Muscle of back (tissue), 11 donors: ENCODE measurements around the gene PDE5A. TPM values are rescaled to one million over a fixed set of nuclear protein-coding genes. Genes with fewer than 3 reads are reported as not detected.

Experiments used
- DNase-seq, 3 donors: peaks; one replicate each; pipeline versions ENCODE4 v3.0.0 to v3.0.0-alpha.2; 2013
- polyA plus RNA-seq, 10 donors: library from polyadenylated mRNA; unstranded; fragments of 120-200 nt; gene quantifications; one replicate each; pipeline ENCODE4 v1.2.1, GENCODE V29; 2013; ENCODE audit not compliant: insufficient read length in 10 of 10

The PDE5A gene
- polyA plus RNA-seq, 10 donors = 15.6 to 31.0 (median 19.5) TPM

DNA sequence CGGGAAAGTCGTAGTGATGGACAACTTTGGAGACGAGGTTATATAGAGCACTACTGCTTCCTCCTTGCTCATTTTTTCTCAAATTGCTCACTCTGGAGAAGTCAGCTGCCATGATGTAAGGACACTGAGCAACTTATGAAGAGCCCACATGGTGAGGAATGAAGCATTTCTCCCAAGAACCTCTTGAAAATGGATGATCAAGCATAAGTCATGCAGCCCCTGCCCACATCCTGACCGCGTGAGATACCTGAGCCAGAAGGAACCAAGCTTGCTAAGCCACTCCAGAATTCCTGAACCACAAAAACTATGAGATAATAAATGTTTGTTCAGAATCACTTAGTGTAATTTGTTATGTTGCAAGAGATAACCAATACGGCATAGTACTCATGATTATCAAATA, 42.8 kb downstream of the PDE5A start:
- no peak for DNase-seq

DNA sequence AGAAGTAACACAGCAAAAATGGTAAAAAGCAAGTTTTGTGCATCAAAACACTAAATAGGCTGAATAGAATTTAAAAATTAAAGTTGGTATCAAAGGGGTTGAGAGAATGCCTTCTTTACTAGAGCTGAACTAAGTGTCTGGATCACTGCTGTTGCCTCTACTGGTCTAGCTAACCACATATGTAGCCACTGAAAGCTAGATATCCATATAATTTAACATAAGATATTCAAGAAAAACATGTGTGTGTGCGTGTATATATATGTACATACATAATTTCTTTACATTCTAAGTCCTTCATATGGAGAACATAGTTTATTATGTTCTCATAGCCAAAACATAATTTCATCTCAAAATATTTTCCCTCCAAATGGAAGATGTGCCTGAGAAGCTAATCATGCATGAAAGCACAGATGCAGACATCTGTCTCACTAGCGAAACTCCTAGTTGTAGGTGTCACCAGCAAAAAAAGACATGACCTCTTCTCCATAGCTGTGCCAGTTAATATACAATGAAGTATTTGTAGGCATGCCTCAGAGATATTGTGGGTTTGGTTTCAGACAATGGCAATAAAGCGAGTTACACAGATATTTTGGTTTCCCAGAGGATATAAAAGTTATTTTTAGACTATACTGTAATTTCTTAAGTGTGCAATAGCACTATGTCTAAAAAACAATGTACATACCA, 47.3 kb downstream of the PDE5A start:
- no peak for DNase-seq

DNA sequence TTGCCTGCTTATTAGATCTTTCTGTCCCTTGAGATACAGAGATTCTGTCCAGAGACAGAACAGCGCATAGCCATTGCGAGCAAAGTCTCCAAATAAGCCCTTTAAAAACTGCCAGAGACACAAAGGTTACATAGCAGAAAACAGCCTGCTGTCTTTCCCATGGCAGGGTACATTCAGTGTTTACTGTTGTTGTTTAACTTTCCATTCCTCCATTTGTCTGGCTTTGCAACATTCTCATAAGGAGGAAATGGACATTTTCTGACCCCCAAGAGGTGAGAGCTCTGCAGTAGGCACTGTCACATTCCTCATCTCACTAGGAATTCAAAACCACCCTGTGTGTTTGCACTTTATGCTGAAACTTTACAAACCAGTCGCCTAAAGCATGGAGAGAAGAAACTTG, 48.3 kb downstream of the PDE5A start:
- no peak for DNase-seq

DNA sequence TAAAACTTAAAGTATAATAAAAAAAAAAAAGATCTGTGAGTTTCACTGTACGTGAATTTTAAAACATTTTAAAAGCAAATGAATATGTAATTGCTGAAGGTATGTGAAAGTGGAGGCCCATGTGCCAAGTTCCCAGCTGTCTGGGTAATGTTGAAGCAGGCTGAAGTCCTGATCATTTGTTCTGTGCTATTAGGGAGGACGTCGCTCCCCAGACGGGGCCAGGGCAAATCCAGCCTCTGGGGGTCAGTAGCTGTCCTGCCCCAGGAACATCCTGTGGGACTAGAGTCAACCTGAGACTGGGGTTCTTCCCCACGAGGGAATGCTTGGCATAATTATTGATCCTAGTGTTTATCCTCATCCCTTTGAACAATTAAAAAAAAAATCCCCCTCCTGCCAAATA, 48.8 kb downstream of the PDE5A start:
- no peak for DNase-seq

DNA sequence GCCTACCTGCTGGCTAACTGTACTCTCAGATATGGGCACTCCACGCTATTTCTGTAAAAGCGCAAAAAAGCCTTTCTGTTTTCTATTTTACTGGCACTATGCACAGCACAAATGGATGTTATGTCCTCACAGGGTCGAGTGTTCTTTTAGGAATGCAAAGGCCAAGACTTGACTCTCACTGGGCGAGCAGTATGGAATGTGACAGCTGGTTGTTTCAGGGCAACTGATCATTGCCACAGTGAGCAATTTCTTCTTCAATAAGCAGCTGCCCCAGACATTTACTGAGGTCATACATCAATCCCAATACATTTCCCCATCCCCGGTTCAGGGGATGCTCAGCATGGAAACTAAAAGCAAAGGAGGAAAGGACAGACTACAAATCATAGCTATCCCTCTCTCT, 58.2 kb downstream of the PDE5A start:
- DNase-seq = peak in 1 of 3 donors; percentile 13

DNA sequence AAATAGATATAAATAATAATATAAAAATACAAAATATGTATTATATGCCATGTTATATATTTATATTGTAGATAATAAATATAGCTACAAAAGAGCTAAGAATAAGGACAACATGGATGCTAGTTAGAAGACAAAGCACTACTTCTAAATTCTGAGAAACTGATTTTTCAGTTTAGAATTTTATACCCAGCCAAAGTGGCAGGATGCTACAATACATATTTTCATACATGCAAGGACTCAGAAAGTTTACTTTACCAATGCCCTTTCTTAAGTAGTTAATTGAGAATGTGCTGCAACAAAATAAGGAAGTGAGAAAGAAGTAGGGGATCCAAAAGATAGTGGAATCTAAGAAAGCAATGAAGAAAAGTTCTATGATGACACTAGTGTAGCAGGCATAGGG, 64.5 kb downstream of the PDE5A start:
- DNase-seq = no peak

DNA sequence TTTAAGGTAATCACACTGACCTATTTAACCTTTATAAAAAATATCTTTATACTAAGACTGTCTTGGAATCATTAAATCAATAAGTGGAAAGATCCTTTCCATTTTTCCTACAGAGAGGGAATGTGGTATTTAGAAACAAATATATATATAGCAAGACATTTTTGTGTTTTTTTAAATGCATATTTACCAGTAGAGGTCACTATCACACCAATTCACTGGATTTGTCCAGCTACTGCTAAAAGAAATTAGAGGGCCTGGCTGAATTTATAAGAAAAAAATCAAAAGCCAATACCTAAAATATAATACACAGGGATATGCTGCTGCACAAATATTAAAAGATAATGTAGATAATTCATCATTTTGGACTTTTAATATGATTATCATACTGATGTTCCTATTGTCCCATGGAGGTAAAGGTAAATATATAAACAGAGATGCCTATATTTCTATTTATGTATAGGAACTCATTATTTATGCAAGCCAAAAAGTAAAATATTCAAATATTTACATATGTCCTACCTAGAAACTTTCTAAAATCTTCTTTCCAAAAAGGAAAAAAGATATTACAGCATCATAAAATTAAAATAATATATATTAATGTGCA, 69.5 kb downstream of the PDE5A start:
- peak; percentile 48 to 74 (median 63) for DNase-seq

DNA sequence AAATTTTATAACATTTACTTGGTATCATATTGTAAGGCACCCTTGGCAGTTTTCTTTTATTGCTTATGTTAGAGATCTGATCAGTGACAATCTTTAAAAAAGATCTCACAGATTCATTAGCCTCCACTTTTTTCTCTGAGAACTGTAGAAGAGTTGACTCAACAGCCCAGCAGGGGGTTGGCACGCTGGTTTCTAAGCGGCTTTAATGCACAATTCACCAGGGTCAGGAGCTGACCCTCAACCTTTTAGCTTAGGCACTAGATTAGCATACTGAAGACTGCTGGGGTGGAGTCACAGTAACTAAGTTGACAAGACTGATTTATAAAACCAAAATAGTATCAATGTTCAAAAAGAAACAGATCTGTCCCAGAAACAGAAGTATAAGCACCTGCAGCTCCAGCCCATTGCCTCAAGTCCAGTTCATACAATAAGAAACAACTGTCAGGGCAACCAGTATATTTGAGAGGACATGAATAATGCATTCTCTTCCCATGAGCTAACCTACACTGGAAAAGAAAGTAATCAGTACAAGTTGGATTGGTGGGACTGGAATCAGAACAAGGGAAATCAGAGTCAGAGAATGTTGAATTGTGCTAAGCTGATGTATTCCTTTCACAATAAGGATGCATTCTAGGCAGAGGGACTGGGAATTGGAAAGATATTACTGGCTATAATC, 77.6 kb downstream of the PDE5A start:
- no peak for DNase-seq

DNA sequence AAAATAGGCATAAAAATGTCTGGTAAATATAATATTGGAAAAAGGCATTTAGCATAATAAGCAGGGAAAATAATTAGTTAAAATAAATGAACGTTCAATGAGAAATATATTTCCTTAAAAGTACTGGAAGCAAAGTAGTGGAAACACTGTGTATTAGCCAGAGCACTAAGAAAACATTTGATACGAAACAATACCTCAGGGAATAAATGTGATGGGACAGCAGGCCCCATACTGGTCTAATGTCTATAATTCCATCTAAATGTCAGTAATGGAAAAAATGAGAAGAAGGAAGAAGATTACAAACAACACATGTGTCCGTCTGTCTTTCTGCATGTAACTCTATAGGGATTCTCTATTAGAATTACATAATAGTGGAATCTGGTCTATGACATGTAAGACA, 79.0 kb downstream of the PDE5A start:
- no peak for DNase-seq

DNA sequence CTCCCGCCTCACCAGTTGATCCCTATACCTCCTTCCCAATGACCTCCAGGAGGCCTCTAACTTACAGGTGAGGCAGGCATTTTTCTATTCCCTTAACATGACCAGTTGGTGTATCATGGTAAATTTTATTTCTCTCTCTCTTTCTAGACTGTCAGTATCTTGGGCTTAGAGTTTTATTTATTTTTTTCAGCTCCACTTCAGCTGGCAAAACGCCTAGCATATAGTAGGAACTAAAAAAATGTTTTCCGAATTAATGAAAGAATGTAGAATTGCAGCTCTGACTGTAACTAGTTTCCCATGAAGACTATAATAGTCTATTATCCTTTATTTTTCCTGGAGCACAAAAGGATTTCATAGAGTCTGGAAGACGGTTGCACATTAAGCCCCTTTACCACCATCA, 84.8 kb downstream of the PDE5A start:
- DNase-seq = peak in 1 of 3 donors; percentile 51

DNA sequence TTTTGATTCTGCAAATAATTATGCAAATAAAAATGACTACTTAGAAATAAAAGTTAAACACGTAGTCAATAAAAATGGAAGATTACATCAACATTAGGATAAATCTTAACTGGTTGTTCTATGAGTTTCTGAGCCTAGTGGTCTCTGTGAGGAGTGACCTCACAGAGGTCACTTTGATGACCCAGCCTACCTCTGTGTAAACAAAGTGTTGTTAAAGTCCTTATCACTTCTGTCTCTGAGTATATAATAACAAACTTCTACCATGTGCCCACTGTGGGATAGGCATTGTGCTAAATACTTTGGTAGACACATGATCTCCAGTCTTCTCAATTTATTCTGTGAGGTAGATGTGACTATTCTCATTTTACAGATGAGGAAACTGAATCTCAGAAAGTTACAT, 85.4 kb downstream of the PDE5A start:
- peak in 1 of 3 donors; percentile 16 for DNase-seq

DNA sequence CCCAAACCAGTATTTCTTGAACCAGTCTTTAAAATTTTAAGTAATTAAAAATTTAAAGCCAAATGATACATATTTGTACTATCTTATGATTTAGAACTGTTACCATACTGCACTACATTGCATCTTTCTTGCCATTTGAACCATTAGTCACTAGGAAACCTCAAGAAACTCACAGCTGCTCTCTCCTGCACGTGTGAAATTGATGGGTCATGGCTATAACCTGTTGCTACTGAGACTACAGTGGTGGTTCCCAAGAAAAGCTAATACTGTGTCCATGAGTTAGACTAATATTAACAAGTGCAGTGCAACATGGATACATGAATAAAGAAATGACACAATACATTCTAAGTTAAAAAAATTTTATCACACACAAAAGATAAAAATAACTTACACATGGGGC, 88.4 kb downstream of the PDE5A start:
- no peak for DNase-seq

DNA sequence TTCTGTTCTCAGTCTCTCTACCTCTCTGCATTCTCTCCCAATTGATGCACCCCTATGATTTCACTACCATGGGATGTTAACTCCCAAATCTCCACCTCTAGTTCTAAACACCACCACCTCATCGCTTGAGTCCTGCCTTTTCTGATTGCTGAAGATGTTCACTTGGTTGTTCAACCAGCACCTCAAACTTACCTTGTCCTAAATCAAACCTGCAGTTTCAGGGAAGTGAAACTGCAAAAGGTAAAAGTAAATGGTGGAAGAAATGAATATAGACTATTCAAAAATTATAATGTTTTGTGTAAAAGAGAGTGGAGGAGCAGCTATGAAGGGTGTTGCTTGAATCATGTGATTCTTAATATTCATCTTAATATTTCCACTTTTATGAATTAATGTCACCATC, 91.0 kb downstream of the PDE5A start:
- DNase-seq = no peak

DNA sequence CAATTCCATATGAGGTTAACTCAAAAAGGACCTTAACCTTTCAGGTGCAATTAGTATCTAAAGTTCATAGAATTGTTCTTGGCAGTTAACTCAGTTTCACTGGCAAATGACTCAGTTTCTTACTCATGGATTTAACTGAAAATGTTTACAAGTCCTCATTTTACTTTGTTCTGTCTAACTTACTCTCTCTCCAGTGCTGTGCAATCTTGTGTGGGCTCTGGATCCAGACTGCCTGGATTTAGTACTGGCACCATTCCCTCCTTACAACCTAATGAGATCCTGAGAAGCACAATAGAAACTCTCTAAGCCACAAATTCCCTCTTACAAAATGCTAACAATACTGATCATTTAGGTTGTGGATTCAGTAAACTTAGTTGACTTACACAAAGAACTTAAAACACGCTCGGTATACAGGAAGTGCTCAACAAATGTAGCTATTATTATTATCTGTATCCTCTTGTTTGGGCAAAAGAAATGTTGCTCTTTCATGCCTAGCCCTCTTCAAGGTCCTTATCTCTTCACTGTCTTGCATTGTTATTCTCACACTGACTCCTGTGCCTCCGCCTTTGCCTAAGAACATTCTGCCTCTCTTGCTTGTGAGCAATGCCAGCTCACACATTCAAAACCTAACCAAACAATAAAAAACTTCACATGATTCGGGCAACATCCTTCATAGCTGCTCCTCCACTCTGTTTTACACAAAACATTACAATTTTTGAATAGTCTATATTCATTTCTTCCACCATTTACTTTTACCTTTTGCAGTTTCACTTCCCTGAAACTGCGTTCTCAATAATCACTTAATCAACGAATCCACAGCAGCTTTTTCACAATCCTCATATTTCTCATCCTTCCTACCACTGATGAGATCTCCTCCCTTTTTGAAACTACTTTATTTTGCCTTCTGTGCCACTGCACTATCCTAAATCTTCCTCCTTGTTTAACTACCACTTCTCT, 91.8 kb downstream of the PDE5A start:
- no peak for DNase-seq

DNA sequence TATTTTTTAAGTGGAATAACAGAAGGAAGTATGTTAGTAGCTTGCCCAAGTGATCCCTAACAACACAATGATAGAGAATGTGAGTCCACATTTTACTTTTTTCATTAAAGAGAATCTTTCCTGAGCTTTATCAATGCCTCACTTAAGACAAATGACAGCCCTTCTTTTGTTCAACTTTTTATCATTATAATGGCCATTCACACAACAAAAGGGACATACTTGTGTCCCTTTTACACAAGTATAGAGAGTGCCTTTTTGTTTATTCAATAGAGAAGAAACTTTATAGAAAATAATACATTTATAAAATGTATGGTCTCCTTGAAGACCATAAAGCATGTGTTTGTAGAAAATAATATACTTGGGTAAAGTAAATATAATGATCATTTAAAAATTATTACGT, 96.3 kb downstream of the PDE5A start:
- DNase-seq = no peak

DNA sequence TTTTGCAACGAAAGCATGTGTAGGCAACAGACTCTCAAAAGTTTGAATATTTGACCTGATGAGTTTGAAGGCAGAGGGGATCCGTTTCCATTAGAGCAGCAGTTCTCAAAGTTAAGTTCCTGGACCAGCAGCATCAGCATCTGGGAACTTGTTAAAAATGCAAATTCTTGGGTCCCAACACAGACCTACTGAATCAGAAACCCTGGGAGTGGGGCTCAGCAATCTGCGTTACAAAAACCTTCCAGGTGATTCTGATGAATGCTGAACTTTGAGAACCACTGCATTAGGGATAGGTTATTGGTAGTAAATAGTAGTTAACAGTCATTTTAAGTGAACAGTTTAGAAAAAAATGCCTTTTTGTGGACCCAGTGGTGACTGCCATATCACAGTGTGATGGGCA, 98.8 kb downstream of the PDE5A start:
- no peak for DNase-seq

DNA sequence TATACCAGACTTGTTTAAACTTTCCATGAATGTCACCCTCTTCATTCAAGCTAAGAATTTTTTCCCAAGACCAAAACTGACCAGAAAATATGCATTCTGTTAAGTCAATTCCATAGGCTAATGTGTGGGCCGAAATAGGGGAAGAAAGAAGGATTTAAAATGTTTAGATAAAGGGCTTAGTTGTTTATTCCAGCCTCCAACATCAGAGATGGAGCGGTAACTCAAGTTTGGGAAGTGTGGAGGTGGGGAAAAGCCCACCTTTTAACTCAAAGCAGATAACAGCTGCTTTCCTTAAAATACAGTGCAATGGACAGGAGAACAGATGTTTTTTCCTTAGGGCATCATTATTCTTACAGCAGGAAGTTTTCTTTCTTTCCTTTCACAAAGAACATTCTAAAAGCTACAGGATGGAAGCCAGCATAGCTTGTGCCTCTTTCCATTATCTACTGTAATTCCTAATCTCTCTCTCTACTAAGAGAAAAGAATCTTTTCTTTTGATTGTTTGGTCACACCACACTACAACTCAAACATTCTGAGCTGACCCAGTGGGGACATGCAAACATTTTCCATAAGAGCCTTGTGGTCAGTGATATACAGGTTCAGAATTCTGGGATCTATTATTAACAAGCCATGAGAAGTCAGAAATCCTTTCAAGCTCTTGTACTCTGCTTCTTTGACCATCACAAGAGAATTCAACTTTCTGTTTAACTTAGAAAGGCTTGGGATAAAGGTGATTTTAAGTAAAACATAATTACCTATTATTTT, 101.6 kb downstream of the PDE5A start:
- peak in 1 of 3 donors; percentile 56 for DNase-seq

DNA sequence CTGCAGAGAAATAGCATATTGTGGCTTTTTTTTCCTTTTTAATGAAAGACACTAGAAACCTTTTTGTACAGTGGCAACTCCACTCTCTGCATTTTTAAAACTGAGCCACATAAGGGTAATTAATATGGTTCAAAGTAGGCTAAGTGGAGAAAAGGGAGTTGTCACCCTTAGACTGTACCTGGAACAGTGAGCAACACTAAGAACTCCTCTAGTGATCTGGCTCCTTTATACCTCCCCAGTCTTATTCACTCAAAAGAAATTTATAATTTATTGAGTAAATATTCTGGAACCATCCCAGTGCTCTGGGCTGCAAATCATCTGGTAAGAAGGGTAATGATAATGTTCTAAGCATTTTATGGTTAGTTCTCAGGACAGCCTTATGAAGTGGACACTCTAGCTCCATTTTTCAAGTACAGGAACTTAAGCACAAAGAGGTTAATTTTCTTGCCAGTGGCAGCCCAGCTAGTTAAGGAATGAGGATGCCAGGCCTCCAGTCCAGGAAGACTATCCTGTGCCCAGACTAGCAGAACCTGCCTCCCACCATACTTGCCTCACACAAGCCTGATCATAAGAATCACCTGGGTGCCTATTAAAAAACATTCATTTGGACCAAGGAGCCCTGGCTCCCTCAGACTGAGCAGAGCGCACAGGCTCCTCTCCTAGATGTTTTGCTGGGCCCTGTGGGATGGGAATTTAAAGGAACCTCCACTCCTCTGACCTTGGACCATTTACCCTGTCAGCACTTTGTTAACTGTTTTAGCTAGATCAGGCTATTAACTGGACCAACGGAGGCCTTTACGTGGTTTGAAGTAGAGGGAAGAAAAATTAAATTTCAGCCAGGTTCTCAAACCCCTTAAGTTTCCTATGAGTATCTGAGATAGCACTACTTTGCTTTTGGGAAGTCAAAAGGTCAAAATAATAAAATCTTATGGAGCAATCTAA, 102.6 kb downstream of the PDE5A start:
- DNase-seq = no peak

DNA sequence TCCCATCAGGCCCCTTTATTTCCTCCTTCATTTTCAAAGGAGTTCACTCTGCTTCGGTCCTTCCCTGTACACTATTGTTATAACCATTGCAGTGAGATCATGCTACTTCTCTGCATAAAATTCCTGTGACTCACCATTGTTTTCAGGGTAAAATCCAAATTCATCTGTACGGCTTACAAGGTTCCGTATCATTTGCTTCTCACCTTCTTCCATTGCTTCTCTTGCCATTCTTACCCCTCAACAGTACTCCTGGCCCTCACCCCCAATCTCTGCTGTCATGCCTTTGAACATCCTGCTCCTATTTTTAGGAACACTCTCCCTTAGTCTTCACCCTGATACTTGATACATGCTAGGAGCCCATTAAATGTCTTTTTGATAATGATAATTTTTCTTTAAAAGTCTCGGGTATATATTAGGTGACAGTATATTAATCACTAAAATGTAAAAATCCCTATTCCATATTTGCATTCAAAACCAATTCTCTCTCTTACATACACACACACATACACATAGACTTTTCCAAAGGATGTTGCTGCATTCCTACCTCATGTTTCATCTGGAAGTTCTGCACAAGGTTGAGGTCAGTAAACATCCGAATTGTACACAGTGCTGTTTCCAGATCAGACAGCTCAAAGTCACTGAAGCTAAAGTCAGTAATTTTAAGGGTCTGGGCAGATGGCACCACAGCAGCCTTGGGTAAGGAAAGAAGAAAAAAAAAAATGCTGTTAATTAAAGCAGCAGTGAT, 103.4 kb downstream of the PDE5A start:
- peak in 1 of 3 donors; percentile 41 for DNase-seq
